Right atrium auricular region (tissue), 2 donors: ENCODE data around the gene CYP24A1. TPM values are rescaled to one million over a fixed set of nuclear protein-coding genes. Genes with fewer than 3 reads are reported as not detected.

Experiments
- DNase-seq: peaks from one replicate; pipeline ENCODE4 v3.0.0-alpha.2; 2019; ENCODE audit warnings: low spot score
- H3K27ac ChIP-seq, 2 donors: fragments of 200-600 bp; sonication (generic); 1 replicate in 1 of 2; 2 replicates in 1 of 2; pipeline ENCODE4 v1.5.1; 2016 to 2019
- H3K27me3 ChIP-seq, 2 donors: fragments of 200-600 bp; sonication (generic); one replicate each; pipeline versions ENCODE4 v1.5.1 to v1.6.0; 2017 to 2019
- H3K36me3 ChIP-seq: fragments of 200-600 bp; sonication (generic); one replicate; pipeline ENCODE4 v1.5.1; 2016
- H3K4me1 ChIP-seq, 2 donors: fragments of 200-600 bp; sonication (generic); one replicate each; pipeline versions ENCODE4 v1.5.1 to v1.6.0; 2017 to 2019
- H3K4me3 ChIP-seq, 2 donors: fragments of 200-600 bp; sonication (generic); 1 replicate in 1 of 2; 2 replicates in 1 of 2; pipeline ENCODE4 v1.5.1; 2017 to 2019; ENCODE audit warnings: mild to moderate bottlenecking in 1 of 2, moderate library complexity in 1 of 2
- H3K9me3 ChIP-seq, 2 donors: fragments of 200-600 bp; sonication (generic); one replicate each; pipeline ENCODE4 v1.5.1; 2019
- total RNA-seq, 2 donors: library from RNA; depleted of rRNA; stranded (reverse); fragments of >200 nt; gene quantifications; one replicate each; pipeline ENCODE4 v1.1.0, GENCODE V29; 2016
- TF ChIP-seq, protein P1 (sequence below), 2 donors: fragments of 200-600 bp; sonication (generic); IDR thresholded peaks; one replicate each; pipeline ENCODE4 v1.5.1; 2019; ENCODE audit warnings: antibody characterized with exemption in 2 of 2

The CYP24A1 gene
- total RNA-seq, 2 donors from 2014 or later, result 0.24 TPM; not detected in 1

DNA sequence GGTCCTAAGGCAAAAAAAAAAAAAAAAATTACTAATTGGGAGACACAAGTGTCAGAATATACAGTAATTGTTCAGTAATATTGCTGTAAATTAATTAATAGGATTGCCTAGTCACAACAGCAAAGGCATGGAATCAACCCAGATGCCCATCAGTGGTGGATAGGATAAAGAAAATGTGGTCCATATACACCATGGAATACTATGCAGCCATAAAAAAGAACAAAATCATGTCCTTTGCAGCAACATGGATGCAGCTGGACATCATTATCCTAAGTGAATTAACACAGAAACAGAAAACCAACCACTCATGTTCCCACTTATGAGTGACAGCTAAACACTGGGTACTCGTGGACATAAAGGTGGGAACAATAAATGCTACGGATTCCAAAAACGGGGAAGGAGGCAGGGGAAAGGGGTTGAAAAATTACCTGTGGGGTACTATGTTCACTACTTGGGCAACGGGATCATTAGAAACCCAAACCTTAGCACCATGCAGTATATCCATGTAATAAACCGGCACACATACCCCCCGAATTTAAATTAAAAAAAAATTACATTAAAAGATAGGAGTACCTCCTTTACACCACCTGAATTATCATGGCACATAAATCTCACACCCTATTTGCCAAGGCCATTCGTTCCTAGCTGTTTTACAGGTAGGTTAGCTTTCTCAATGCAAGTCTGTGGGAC lies 33.4 kb upstream of the CYP24A1 start:
- Histone ChIP-seq H3K36me3 (no peaks in the 10 kb centered on the region), H3K27ac (peak overlapping the region; percentile 93 to 97), H3K4me3 (peak overlapping the region in 1 of 2 donors; percentile 93), H3K4me1 (peaks cover 0 to 17% of the 10 kb centered on the region in 2 donors), H3K27me3 (no peaks in the 10 kb centered on the region), H3K9me3 (no peaks in the 10 kb centered on the region)
- TF ChIP-seq, protein P1, sequence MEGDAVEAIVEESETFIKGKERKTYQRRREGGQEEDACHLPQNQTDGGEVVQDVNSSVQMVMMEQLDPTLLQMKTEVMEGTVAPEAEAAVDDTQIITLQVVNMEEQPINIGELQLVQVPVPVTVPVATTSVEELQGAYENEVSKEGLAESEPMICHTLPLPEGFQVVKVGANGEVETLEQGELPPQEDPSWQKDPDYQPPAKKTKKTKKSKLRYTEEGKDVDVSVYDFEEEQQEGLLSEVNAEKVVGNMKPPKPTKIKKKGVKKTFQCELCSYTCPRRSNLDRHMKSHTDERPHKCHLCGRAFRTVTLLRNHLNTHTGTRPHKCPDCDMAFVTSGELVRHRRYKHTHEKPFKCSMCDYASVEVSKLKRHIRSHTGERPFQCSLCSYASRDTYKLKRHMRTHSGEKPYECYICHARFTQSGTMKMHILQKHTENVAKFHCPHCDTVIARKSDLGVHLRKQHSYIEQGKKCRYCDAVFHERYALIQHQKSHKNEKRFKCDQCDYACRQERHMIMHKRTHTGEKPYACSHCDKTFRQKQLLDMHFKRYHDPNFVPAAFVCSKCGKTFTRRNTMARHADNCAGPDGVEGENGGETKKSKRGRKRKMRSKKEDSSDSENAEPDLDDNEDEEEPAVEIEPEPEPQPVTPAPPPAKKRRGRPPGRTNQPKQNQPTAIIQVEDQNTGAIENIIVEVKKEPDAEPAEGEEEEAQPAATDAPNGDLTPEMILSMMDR (IDR thresholded peaks at IDR 0.05), result no peak
- DNase-seq, result no peak

DNA sequence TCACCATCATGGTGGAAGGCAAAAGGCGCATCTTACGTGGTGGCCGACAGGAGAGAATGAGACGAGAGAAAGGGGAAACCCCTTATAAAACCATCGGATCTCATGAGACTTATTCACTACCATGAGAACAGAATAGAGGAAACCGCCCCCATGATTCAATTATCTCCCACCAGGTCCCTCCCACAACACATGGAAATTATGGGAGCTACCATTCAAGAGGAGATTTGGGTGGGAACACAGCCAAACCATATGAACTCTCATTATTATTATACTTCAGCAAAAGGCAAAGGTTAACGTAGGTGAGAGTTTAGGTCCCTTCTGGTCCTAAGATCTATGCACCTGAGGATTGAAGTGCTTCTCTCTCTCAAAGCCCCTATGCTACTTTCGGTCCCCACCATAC lies 31.7 kb upstream of the CYP24A1 start:
- TF ChIP-seq, protein P1 (IDR thresholded peaks at IDR 0.05), result no peak
- no peak for DNase-seq
- Histone ChIP-seq H3K27ac (no peak overlapping the region), H3K4me1 (peaks cover 0 to 17% of the 10 kb centered on the region in 2 donors), H3K4me3 (no peak overlapping the region), H3K9me3 (no peaks in the 10 kb centered on the region), H3K36me3 (no peaks in the 10 kb centered on the region), H3K27me3 (no peaks in the 10 kb centered on the region)

DNA sequence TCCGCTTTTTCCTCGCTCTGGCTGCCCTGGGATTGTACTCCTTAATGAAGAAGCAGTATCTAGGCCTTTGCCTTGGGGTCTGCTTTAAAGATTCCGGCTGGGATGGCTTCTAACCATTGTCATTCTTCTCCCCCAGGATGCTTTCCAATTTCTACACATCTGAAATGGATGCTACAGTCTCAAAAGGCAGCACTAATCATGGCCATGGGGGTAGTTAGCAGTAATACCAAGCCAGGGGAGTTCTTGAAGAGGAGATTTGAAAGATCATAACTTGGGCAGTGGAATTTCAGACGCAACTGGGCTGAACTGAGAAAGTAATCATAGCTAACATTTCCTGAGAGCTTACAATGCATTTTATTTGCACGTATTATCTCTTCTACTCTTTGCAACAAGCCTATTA lies 30.7 kb upstream of the CYP24A1 start:
- H3K4me3 ChIP-seq, result no peak overlapping the region
- H3K36me3 ChIP-seq, result no peaks in the 10 kb centered on the region
- DNase-seq, result no peak
- peaks cover 0 to 10% of the 10 kb centered on the region in 2 donors for H3K4me1 ChIP-seq
- no peaks in the 10 kb centered on the region for H3K9me3 ChIP-seq
- TF ChIP-seq, protein P1 (IDR thresholded peaks at IDR 0.05), result no peak
- no peak overlapping the region for H3K27ac ChIP-seq
- H3K27me3 ChIP-seq, result no peaks in the 10 kb centered on the region

DNA sequence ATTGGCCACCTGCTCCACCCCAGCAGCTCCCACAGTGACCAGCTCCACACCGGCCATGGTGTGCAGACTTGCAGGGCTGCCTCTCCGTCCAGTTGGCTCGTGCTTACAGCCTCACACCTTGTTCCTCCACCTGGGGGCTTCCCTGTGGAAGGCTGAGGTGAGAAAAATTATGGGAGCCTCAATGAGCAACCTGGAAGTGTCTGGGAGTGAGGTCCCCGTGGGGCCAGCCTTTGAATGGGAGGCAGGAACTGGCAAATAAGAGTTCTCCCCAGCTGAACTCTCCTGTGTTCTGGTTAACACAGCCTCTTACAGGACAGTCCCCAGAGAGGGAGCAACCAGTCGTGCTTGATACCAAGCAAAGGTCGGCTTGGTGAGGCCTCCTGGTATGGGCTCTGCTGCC lies 30.3 kb upstream of the CYP24A1 start:
- TF ChIP-seq, protein P1 (IDR thresholded peaks at IDR 0.05), result no peak
- Histone ChIP-seq H3K27ac (no peak overlapping the region), H3K27me3 (no peaks in the 10 kb centered on the region), H3K4me1 (peaks cover 0 to 6% of the 10 kb centered on the region in 2 donors), H3K4me3 (no peak overlapping the region), H3K36me3 (no peaks in the 10 kb centered on the region), H3K9me3 (no peaks in the 10 kb centered on the region)
- no peak for DNase-seq

DNA sequence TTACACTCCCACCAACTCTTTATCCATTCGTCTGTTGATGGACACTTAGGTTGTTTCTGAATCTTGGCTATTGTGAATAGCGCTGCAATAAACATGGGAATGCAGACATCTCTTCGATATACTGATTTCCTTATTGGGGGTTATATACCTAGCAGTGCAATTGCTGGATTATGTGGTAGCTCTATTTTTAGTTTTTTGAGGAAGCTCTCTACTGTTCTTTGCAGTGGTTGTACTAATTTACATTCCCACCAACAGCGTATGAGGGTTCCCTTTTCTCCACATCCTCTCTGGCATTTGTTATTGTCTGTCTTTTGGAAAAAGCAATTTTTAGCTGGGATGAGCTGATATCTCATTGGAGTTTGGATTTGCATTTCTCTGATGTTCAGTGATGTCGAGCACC lies 29.5 kb upstream of the CYP24A1 start:
- no peak for DNase-seq
- Histone ChIP-seq H3K36me3 (no peaks in the 10 kb centered on the region), H3K27ac (no peak overlapping the region), H3K4me1 (no peaks in the 10 kb centered on the region), H3K9me3 (no peaks in the 10 kb centered on the region), H3K4me3 (no peak overlapping the region), H3K27me3 (no peaks in the 10 kb centered on the region)
- TF ChIP-seq, protein P1 (IDR thresholded peaks at IDR 0.05), result no peak
